HG03521 (cell line): ENCODE results near the gene LRP8.

Experiments used
- ATAC-seq: cut with Tn5 transposase; IDR thresholded peaks from one replicate; pipeline ENCODE4 v1.9.1; 2021; ENCODE audit warnings: mild to moderate bottlenecking, moderate library complexity; ENCODE audit not compliant: unreplicated experiment

Gene LRP8

DNA sequence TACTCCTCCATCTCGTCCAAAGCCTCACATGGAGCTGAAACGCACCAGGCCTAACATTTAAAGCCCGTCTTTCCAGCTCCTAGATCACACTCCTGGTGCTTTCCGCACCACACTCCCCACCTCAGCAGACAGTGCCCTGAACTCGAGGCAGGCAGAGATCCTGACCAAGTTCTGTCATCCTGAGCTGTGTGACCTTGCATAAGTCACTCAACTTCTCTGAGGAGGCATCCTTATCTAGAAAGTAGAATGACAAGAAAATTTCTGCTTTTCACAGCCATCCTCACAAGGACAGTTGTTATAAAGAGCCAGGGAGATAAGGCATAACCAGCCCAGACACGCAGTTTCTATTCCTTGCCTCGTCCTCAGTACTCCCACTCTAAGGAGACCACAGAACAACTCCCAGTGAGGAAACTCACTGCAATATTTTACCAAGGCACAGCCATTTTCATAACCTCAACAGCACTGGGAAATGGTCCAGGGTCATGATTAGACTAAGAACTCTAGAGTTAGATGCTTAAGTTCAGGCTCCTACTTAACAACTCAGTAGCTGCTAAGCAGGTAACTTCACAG, 3.1 kb downstream of the LRP8 start:
- no peak for ATAC-seq

DNA sequence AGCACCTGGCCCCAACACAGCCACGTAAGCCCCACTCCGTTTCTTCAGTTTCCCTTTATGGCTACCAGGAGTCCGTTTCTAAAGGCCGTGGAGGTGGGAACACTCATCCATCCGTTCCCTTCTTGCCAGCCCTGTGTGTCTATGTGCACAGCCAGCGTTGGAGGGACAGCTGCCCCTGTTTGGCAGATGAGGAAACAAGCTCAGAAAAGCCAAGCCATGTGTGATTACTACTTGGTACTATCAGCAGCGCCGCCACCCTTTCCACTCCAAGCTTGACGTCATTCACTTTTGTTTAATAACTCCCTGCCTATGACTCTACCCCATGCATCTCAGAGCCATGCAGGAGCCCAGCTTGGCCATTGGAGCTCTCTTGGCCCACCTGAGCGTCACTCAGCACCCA, 3.5 kb downstream of the LRP8 start:
- no peak for ATAC-seq

DNA sequence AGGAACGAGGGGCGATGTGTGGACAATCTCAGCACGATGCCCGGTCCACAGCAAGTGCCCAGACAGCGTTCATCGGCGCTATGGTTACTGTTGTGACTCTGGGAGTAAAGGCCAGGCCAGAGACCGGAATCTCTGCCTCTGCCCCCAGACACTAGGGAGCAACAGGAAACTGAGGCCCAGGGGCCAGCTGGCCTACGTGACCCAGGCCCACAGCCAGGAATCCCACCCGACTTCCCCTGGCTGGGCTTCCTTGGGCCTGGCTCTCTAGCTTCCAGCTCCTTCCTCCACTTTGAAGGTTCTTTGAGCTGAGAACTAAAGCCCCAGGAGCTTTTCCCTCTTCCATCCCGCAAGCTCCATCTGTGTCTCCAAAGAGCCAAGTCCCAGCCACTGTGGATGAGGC, 4.6 kb downstream of the LRP8 start:
- ATAC-seq, result no peak

DNA sequence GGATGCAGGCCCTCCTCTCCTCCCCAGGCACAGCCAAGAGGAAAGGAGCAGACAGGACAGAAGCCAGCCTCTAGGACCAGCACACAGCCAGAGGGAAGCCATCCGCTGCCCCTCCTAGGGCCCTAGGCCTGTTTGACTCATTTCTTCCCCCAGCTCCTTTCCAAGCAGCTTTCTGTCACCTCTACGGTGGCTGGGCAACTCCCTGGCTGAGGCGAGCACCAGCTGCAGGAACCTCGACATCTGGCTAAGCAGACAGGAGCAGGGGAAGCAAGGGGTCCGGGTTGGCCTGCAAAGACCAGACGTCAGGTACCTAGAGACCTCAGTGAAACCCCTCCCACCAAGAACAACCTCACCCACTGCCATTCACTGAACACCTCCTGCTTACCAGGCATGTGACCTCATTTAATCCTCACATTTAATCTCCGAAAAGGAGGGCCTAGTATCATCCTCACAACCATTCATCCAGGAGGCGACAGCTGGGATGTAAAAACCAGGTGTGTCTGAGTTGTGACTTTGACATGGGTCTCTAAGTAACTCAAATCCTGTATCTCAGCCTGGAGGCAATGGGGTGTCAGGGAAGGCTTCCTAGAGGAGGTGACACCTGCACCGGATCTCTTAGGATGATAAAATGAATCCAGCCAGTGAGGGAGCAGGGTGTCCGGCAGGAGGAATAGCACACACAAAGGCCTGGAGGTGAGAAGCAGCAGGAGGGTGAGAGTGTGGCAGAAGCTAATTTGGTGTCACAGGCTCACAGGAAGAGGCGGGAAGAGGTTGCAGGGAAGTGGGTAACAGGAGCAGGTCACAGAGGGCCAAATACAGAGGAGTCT, 5.9 kb downstream of the LRP8 start:
- ATAC-seq, result no peak

DNA sequence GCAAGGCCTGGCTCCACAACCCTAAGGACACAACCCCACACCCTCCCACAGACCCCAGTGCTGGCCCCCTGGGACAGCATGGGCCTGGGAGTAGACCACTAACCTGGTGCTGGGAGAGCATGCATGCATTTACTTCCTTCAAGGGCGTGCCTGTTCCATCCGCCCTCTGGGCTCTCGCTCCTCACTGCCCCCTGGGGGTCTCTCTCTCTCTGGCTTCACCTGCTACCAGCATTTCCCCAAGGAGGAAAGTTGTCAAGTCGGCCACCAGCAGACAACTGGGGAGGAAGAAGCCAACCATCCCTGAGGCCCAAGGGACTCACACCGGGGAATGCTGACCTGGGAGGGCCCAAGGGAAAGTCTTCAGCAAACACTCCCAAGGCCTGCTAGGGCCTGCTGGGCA, 6.5 kb downstream of the LRP8 start:
- ATAC-seq, result no peak

DNA sequence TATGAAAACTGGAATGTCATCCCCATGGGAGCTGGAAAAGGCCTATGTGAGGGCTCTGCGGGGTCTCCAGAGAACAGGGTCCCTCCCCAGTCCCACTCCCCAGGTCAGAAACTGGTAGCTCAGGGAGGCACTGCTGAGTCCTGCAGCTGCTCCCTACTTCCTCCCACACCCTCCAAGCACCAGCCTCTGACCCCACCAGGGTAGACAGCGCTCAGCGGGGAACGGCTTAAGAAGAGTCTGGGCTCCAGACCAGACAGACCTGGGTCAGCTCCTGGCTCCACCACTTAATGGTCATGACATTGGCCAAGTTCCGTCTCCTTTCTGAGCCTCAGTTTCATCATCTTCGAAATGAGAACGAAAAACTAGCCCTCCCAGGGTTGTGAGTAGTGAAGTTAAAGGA, 7.2 kb downstream of the LRP8 start:
- no peak for ATAC-seq

DNA sequence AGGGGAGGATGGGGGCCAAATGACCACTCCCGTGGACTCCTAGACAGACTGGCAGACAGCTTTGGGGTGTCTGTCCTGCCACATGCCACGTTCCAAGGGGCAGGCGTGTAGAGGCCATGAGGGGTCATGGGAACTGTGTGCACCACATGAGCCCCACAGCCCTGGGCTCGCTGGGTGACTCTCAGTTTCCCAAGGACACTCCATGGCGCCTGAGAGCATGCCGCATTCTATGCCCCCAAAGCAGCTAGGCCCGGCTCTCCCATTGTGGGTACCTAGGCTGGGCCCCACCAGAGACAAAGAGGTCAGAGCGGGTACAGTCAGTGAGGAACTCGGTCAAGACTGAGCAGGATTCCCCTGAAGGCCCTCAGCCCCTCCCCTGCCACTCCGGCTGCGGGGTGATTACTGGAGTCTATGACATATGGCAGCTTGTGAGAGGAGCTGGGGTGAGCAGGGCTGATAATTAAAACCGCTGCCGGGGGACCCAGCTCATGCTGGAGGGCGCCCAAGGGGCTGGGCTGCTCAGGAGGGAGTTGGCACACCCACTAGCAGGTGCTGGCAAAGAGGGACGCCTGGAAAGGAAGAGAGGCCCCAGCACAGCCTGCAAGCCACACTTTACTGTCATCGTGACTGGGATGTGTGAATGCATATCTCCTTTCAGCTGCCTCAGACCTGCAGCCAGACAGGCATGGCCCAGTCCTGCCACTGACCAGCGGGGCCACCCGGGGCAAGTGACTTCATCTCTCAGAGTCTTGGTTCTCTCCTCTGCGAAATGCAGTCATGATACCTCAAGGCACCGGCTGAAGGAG, 8.4 kb downstream of the LRP8 start:
- ATAC-seq, result no peak

DNA sequence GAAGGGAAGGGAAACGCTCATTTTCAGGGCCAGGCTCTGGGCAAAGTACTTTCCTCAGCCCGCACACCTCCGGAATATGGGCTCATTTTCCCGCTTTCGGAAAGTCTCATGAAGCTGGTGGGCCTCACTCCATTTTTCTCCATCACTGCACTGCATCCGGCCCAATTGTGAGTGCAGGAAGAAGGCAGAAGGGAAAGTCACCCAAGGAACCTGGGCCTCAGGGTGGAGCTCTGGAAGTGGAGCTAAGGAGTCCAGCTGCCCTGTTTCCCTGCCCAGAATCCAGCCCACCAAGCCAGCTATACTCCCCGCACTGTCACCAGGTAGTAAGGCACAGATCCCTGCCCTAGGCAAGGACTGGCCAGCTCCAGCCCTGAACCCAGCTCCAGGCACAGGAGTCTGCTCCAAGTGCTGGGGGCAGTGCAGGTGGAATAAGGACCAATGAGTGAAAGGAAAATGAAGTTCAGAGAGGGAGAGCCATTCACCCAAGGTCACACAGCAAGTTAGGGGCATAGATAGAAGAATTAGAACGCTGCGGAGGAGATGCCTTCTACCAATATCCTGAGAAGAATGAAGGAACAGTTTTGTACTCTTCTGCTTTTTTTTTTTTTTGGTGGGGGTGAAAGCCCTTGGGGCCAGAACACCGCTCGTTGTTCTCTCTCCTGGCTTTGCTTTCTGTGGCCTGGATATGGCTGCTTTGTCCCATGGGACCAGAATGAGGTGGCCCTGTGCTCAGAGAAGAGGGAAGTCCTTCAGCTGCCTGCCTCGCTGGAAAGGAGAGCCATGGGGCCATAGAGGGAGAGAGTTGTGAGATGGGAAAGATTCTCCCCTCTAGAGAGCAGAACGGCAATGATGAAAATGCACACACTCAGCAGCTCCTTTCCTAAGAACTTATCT, 10.0 kb downstream of the LRP8 start:
- no peak for ATAC-seq

DNA sequence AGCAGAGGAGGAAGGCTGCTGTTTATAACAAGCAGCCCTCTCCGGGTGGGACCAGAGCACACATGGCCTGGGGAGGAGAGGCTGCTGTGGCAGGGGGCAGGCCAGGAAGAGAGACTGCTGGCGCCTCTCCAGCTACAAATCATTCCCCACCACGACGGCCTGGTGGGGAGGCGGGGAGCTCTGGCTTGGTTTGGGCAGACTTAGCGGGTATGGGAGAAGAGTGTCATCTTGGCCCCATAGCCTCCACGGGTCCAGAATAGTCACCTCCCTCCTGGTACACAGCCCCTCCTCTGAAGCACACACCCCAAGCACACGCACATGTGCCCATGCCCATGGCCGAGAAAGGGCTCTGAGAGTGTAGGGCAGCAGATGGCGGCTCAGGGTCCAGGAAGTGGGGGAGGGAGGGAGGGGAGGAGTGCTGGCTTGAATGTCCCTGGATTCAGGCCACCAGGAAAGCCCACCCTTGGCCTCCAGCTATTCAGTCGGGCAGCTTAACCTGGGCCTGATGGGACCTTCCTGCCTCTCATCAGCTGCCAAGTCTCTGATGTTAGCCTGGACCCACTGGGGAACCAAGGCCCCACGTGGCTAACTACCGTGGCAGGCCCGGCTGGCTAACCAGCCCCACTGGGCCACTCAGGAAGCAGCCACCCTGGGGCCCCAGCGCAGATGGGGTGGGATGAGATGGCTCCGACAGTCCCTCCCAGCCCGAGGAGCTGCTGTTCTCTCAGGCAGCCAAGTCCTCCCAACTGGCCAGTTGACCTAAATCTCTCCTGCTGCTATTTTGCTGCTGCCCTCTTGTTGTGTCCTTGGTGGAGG, 10.9 kb downstream of the LRP8 start:
- no peak for ATAC-seq

DNA sequence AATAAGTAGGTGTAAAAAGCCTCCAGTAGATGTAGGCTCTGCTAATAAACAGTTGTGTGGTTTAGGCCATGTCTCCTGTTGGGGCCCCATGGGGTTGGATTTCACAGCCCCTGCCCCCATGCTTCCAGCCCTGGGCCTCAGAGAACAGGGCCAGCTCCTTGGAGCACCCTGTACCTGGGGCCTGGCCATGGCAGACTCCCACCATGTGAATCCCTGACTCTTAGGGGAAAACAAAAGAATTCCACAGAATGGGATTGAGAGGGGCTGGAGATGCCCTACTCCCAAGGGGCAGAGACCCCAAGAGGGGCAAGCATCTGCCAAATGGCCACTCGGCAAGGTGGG, 11.5 kb downstream of the LRP8 start:
- ATAC-seq, result no peak

DNA sequence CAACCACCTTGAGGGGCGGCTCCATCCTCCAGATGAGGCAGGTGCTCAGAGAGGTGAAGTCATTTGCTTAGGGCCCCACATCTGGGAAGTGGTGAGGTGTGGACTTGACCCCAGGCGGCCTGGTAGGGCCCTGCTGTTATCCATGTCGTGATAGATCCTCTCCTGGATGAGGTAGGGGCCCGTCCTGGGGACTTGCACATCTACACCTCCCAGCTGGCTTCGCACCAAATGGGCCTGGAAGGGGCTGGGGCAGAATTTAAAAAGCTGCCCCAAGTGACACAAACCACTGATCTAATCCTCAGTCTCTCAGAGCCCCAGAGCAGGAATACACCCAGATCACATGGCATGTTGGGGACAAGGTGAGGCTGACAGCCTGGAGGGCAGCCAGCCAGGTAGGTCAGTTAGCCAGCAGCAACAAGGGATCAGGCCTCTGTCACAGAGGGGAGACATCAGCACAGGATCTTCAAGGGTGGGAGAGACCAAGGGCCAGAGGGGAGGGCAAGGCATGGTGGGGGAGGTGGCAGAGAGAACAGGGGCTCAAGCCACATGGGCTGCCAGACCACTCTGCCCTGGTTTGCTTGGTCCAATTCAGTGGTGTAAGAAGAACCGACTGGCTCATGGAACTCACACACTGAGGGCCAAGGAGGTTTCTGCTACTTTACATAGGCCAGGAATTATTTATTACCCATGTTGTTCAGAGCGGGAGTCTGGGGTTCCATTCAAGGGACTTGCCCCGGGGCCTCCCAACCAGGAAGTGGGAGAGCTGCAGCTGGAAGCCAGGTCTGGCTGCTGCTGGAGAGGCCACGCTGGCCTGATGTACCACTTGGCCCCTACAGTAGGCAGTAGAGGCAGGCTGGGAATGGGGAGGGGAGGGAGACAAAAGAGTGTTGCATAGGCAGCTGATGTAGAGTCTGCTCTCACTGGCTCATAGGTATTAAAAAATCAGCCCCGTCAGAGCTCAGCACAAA, 12.1 kb downstream of the LRP8 start:
- no peak for ATAC-seq

DNA sequence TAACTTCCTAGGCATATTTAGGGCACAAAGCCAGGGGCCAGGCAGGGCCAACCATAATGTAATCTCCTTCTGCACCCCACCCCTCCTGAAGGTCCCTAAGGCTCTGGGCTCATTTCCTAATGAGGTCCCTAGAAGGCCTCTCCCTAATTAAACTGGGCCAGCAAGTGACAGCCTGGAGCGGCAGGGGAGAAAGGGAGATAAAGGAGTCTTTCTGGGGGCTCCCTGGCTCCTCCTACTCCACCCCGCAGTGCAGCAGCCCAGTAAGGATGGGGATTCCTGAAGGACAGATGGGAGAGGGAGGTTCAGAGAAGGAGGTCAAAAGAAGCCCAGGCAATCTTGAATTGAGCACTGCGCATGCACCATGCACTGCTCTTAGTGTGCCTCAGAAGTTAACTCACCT, 12.8 kb downstream of the LRP8 start:
- no peak for ATAC-seq

DNA sequence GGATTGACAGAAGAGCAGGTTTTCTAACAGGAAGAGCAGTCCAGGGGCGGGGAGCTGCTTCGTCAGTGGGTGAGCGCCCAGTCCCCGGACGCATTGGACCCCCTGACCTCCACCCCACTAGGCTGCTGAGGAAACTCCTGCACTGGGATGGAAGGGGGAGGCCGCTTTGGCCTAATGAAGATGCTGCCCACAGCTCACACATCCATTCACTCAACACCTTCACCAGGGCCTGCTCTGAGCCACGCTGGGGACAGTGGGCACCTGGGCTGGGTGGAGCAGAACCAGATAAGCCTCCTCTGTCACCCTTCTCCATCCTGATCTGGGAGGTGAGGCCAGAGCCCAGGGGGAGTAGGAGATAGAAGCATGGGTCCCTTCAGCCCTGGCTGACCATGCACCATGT, 13.3 kb downstream of the LRP8 start:
- ATAC-seq, result no peak

DNA sequence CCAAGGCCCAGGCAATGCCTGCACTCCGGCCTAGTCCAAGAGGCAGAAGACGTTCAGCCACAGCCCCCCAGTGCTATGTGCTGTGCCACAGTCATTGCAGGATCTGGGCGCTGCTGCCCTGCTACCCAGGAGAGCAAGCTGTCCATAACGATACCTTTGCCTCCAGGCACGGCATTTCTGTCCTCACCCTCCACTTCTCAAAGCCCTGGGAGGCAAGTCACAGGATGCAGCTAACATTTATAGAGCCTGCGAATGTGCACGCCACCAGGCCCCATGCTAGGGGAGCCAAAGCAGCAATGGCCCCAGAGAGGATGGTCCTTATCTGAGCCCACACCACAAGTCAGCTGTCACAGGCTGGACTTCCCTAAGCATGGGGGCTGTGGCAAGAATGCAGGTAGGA, 13.8 kb downstream of the LRP8 start:
- ATAC-seq, result no peak

DNA sequence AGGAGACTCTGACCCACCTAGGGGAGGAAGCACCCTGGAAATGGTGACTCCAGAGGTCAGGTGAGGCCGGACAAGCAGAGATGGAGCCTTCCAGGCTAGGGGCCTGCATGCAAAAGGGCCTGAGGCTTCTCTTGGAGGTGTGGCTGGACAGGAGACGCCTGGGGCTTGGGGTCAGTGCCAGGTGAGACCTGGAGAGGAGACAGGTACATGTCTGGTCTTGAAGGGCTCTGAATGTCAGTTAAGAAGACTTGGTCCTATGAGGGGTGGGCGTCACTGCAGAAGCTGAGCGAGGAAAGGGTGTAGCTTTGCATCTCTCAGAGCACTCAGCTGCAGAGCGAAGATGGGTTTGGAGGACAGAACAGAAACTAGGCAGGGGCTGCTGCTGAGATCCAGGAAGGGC, 14.3 kb downstream of the LRP8 start:
- no peak for ATAC-seq

DNA sequence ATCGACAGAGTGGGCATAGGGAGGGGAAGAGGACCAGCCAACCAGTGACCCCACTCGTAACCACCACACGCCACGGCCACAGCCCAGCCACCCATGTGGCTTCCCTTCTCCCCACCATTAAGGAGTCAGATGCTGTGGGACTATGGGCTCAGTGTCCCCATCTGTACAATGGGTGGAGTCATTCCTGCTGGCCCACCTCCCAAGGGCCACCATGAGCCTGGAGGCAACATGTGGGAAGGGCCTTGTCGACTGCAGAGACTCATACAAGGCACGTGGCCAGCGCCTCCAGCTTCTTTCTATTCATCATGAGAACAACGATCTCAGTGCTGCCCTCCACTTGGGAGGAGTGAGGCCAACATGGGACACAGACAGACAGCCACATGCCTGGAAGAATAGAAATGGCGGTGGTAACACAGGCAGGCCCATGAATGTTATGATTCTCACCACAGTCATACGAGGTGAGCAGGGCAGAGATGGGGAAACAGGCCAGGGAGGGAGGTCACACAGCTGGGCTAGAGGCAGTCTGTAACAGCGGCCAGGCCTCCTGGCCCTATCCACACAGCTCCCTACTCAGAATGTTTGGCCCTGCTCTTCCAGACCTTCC, 16.1 kb downstream of the LRP8 start:
- no peak for ATAC-seq

DNA sequence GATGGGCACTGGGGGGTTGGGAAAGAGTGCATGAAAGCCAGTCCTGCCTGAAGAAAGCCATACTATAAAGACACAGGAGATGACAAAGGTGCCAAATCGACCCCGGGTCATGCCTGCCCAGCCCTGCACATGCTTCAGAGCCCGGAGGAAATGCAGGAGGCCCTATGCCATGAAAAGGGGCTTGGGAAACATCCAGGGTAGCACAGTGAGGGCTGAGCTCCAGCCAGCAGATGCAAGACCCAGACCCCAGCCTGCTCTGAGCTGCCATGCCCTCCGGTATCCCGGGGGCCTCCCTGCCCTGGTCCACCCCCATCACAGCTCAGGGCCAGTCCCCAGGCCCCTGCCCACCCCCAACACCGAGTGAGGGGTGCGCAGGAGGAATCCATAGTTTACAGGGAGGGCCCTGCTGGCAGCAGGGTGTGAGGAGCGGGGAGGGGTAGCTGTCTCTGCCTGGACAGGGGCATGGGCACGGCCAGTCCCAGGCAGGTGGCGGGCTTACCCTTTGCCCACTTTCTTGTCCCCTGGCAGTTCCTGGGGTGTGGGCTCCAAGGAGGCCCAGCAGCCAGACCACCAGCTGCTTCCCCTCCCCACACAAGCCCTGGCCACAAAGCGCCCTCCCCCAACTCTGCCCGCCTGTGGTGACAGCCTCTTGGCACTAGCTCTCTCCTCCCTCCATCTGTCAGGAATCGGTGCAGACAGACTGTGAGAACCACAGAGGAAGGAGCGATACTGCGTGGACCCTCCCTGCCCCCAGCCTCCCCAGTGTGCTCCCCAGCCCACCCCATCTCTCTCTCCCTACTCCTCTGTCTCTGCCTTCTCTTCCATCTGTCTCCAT, 16.8 kb downstream of the LRP8 start:
- no peak for ATAC-seq

DNA sequence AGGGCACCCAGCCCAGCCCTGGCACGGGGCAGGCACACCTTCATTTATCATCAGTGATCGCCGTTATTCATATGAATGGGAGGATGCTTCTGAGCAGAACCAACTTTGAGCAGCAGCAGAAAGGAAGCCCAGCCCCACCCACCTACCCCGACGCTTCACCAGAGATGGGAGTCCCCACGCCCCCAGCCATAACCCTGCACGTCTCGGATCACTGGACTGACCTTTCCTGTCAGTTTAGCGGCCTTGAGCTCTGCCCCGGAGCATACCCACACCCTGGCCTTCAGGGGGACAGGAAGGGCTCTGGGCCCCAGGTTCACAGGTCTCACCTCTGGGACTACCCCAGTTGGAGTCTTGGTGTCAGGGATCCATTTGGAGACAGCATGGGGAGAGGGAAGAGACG, 18.1 kb downstream of the LRP8 start:
- no peak for ATAC-seq
